Naive thymus-derived CD4-positive, alpha-beta T cell (primary cell): ENCODE data around the gene RNF149. TPM values are rescaled to one million over a fixed set of nuclear protein-coding genes. Genes with fewer than 3 reads are reported as not detected.
A peak's percentile ranks its signal among the peaks of the same experiment; 100 is the strongest.
"Not testable (repeated sequence)": the region's sequence is repeated elsewhere in the genome, so short reads cannot be mapped to it uniquely, and the experiment has no call there.

ENCODE experiments used
- ATAC-seq: fragments of 150-1000 bp; cut with Tn5 transposase; 2 replicates; pipeline ENCODE4 v1.10.0; 2021; ENCODE audit warnings: mild to moderate bottlenecking, moderate library complexity
- CTCF ChIA-PET: fragments of 350-600 bp; sonication (Branson Sonifier 250); formaldehyde crosslinking; loops from one replicate; lab custom pipeline; 2021; ENCODE audit warnings: antibody characterized with exemption; lab: Charles Lee
- POLR2A ChIA-PET: fragments of 350-600 bp; sonication (Branson Sonifier 250); formaldehyde crosslinking; loops from one replicate; lab custom pipeline; 2021; ENCODE audit warnings: antibody characterized with exemption, inconsistent platforms; lab: Charles Lee
- DNase-seq, 9 donors: peaks; one replicate each; pipeline versions ENCODE4 v3.0.0 to v3.0.0-alpha.2; 2020 to 2022; ENCODE audit warnings: mixed read lengths in 1 of 9
- H3K27ac ChIP-seq: one replicate; pipeline ENCODE4 v1.7.0; 2013; ENCODE audit warnings: mild to moderate bottlenecking, low read depth, low read length, moderate library complexity
- H3K27me3 ChIP-seq, 2 donors: one replicate each; pipeline ENCODE4 v1.7.0; 2013; ENCODE audit warnings: low read length in 2 of 2, mild to moderate bottlenecking in 2 of 2, moderate library complexity in 2 of 2; ENCODE audit not compliant: control insufficient read depth in 2 of 2, insufficient read depth in 2 of 2
- H3K36me3 ChIP-seq, 3 experiments: 1 replicate in 2 of 3; 2 replicates in 1 of 3; pipeline ENCODE4 v1.7.0; 2013; ENCODE audit warnings: low read length in 3 of 3, mild to moderate bottlenecking in 3 of 3, moderate library complexity in 1 of 3; ENCODE audit not compliant: insufficient read depth in 3 of 3, control insufficient read depth in 2 of 3
- H3K4me1 ChIP-seq, 2 donors: one replicate each; pipeline ENCODE4 v1.7.0; 2013; ENCODE audit warnings: low read length in 2 of 2, mild to moderate bottlenecking in 2 of 2, moderate library complexity in 1 of 2; ENCODE audit not compliant: control insufficient read depth in 2 of 2, insufficient read depth in 2 of 2
- H3K4me3 ChIP-seq: 2 replicates; pipeline ENCODE4 v1.7.0; 2013; ENCODE audit warnings: mild to moderate bottlenecking, low read length
- H3K9me3 ChIP-seq, 3 experiments: 1 replicate in 2 of 3; 2 replicates in 1 of 3; pipeline ENCODE4 v1.7.0; 2013; ENCODE audit warnings: low read length in 3 of 3; ENCODE audit not compliant: control insufficient read depth in 2 of 3
- H3K27ac Mint-ChIP-seq, 9 donors: one replicate each; pipeline ENCODE4 v1.8.0; 2020 to 2022; ENCODE audit warnings: mixed read lengths in 9 of 9, mild to moderate bottlenecking in 8 of 9, moderate library complexity in 5 of 9, inconsistent platforms in 2 of 9
- H3K27me3 Mint-ChIP-seq, 5 donors: one replicate each; pipeline ENCODE4 v1.8.0; 2021 to 2022; ENCODE audit warnings: mixed read lengths in 5 of 5, mild to moderate bottlenecking in 1 of 5
- H3K36me3 Mint-ChIP-seq, 5 donors: one replicate each; pipeline ENCODE4 v1.8.0; 2020 to 2022; ENCODE audit warnings: mixed read lengths in 5 of 5, mild to moderate bottlenecking in 3 of 5, inconsistent platforms in 1 of 5
- H3K4me1 Mint-ChIP-seq, 7 donors: one replicate each; pipeline ENCODE4 v1.8.0; 2020 to 2022; ENCODE audit warnings: mixed read lengths in 7 of 7, mild to moderate bottlenecking in 3 of 7, inconsistent platforms in 1 of 7
- H3K4me3 Mint-ChIP-seq, 10 donors: one replicate each; pipeline ENCODE4 v1.8.0; 2020 to 2022; ENCODE audit warnings: mild to moderate bottlenecking in 10 of 10, mixed read lengths in 10 of 10, moderate library complexity in 6 of 10, inconsistent platforms in 2 of 10
- H3K9me3 Mint-ChIP-seq, 11 donors: one replicate each; pipeline ENCODE4 v1.8.0; 2020 to 2022; ENCODE audit warnings: mixed read lengths in 11 of 11, mild to moderate bottlenecking in 4 of 11, inconsistent platforms in 1 of 11, moderate library complexity in 1 of 11
- intact Hi-C, 2 donors: fragments of 100-400 bp; cut with micrococcal nuclease; formaldehyde crosslinking; loops; one replicate each; pipeline ENCODE4 v1.15.1; 2023
- polyA plus RNA-seq, 2 donors: library from polyadenylated mRNA; unstranded; fragments of 300-500 nt; fragmentation: Illumina TruSeq; gene quantifications; one replicate each; pipeline ENCODE4 v1.2.3, GENCODE V29; 2021
- total RNA-seq, 6 experiments: library from RNA in 5 of 6; stranded (reverse) in 5 of 6; gene quantifications; 1 replicate in 5 of 6; 2 replicates in 1 of 6; pipeline ENCODE4 v1.2.3 and lab custom pipeline; 2021 to 2026

RNF149 gene
- total and polyA plus RNA-seq, 7 experiments from 2014 or later = 45.2 to 159 (median 112) TPM

- Mint-ChIP-seq H3K9me3 (peaks cover 0 to 5% (median 0%) of the 10 kb centered on the region in 11 donors), H3K4me1 (peaks cover 27 to 63% (median 55%) of the 10 kb centered on the region in 7 donors), H3K27me3 (no peaks in the 10 kb centered on the region), H3K4me3 (peak overlapping the region; percentile 91 to 98 (median 96)), H3K27ac (peak overlapping the region; percentile 92 to 98 (median 96)), H3K36me3 (peaks cover 0 to 15% (median 9%) of the 10 kb centered on the region in 5 donors)
- Histone ChIP-seq H3K27me3 (no peaks in the 10 kb centered on the region), H3K4me3 (peak overlapping the region; percentile 91), H3K9me3 (no peaks in the 10 kb centered on the region), H3K36me3 (peaks cover 0 to 8% (median 0%) of the 10 kb centered on the region in 3 experiments), H3K4me1 (peaks cover 28 to 39% of the 10 kb centered on the region in 2 donors), H3K27ac (peak overlapping the region; percentile 99)
- CTCF ChIA-PET = interaction anchor here (0.6 to 1.7 kb wide), 7 partner anchors 10 to 89 kb away, joined by 3 to 5 read pairs (median 3); partner anchors contain the start of gene RNF149
- DNase-seq = peak in 4 of 9 donors; percentile 71 to 82 (median 76)
- intact Hi-C loops = loop anchor here (1.0 to 10.0 kb wide), 14 partner anchors 18 to 690 kb away; partner anchors contain the start of genes PDCL3 (in 2 of the 2), CREG2 (in 1 of the 2), MAP4K4 (in 1 of the 2) and RFX8 (in 1 of the 2)
- POLR2A ChIA-PET = interaction anchor here (0.5 to 2.9 kb wide), 20 partner anchors 13 to 251 kb away, joined by 3 to 14 read pairs (median 5); partner anchors contain the start of genes RNF149 and RPL31
- ATAC-seq = peak; percentile 79
These were observed 55.3 kb downstream of the RNF149 start for GRCh38 chr2:101253013-101253702.

GRCh38 chr2:101252408-101253012, 56.0 kb downstream of the RNF149 start, which contains the start of gene CNOT11:
TSS of gene CNOT11 (plus strand) at chr2:101252886. CDS start at chr2:101252965, 79 bp downstream.
- Mint-ChIP-seq H3K4me3 (peak within 1 kb of the TSS; percentile 91 to 98 (median 96)), H3K36me3 (peaks cover 0 to 10% (median 8%) of the 10 kb centered on the region in 5 donors), H3K27ac (peak within 1 kb of the TSS; percentile 92 to 98 (median 96)), H3K9me3 (peaks cover 0 to 5% (median 0%) of the 10 kb centered on the region in 11 donors), H3K27me3 (no peaks in the 10 kb centered on the region), H3K4me1 (peaks cover 27 to 58% (median 51%) of the 10 kb centered on the region in 7 donors)
- ChIA-PET CTCF (interaction anchor here (0.5 to 1.7 kb wide), 6 partner anchors 29 to 435 kb away, joined by 3 to 5 read pairs (median 4); partner anchors contain the start of gene RNF149), POLR2A (interaction anchor here (0.6 to 2.9 kb wide), 15 partner anchors 13 to 381 kb away, joined by 3 to 14 read pairs (median 6); partner anchors contain the start of genes RNF149 and RPL31)
- H3K4me3 ChIP-seq = peak within 1 kb of the TSS; percentile 91
- H3K36me3 ChIP-seq = peaks cover 0 to 8% (median 0%) of the 10 kb centered on the region in 3 experiments
- no peaks in the 10 kb centered on the region for H3K9me3 ChIP-seq
- peak; percentile 97 to 99 (median 98) for DNase-seq
- intact Hi-C loops = loop anchor here (1.0 to 10.0 kb wide), 19 partner anchors 11 to 1916 kb away; partner anchors contain the start of genes PDCL3 (in 2 of the 2), RPL31 (in 2 of the 2), TBC1D8 (in 2 of the 2) and CREG2 (in 1 of the 2)
- H3K27me3 ChIP-seq = no peaks in the 10 kb centered on the region
- H3K27ac ChIP-seq = peak within 1 kb of the TSS; percentile 99
- peak; percentile 89 for ATAC-seq
- peaks cover 28 to 39% of the 10 kb centered on the region in 2 donors for H3K4me1 ChIP-seq

GRCh38 chr2:101251844-101252407, 56.6 kb downstream of the RNF149 start:
- H3K27ac Mint-ChIP-seq = peak overlapping the region; percentile 92 to 98 (median 96)
- Histone ChIP-seq H3K4me3 (peak overlapping the region; percentile 91), H3K9me3 (no peaks in the 10 kb centered on the region), H3K27me3 (no peaks in the 10 kb centered on the region), H3K4me1 (peaks cover 28 to 33% of the 10 kb centered on the region in 2 donors), H3K36me3 (peaks cover 0 to 8% (median 0%) of the 10 kb centered on the region in 3 experiments), H3K27ac (peak overlapping the region; percentile 68)
- H3K4me1 Mint-ChIP-seq = peaks cover 27 to 52% (median 46%) of the 10 kb centered on the region in 7 donors
- ChIA-PET CTCF (interaction anchor here (0.5 to 1.0 kb wide), 3 partner anchors 30 to 435 kb away, joined by 4 to 5 read pairs (median 4); no protein-coding TSS in a partner anchor), POLR2A (interaction anchor here (0.6 to 2.9 kb wide), 11 partner anchors 17 to 381 kb away, joined by 3 to 14 read pairs (median 6); partner anchors contain the start of genes RNF149 and RPL31)
- intact Hi-C loops = loop anchor here (1.0 to 10.0 kb wide), 17 partner anchors 11 to 1916 kb away; partner anchors contain the start of genes PDCL3 (in 2 of the 2), TBC1D8 (in 2 of the 2), CREG2 (in 1 of the 2) and MAP4K4 (in 1 of the 2)
- ATAC-seq (peak; percentile 25), DNase-seq (peak in 7 of 9 donors; percentile 37 to 67 (median 51))
- H3K4me3 Mint-ChIP-seq = peak overlapping the region; percentile 91 to 98 (median 96)
- H3K36me3 Mint-ChIP-seq = peaks cover 0 to 10% (median 4%) of the 10 kb centered on the region in 5 donors
- no peaks in the 10 kb centered on the region for H3K27me3 Mint-ChIP-seq
- peaks cover 0 to 5% (median 0%) of the 10 kb centered on the region in 11 donors for H3K9me3 Mint-ChIP-seq

- H3K27me3 ChIP-seq, H3K4me3 ChIP-seq, H3K27me3 Mint-ChIP-seq, H3K36me3 ChIP-seq, ATAC-seq, DNase-seq, H3K9me3 ChIP-seq, H3K9me3 Mint-ChIP-seq, H3K36me3 Mint-ChIP-seq, H3K27ac ChIP-seq: not testable (repeated sequence)
- H3K4me1 ChIP-seq = peaks cover 28 to 29% of the 10 kb centered on the region in 2 donors
- ChIA-PET POLR2A (interaction anchor here (0.5 to 2.9 kb wide), 5 partner anchors 33 to 670 kb away, joined by 3 to 12 read pairs (median 6); partner anchors contain the start of gene RPL31), CTCF (interaction anchor here (1.0 kb wide), 1 partner anchor 46 kb away, joined by 5 read pairs; no protein-coding TSS in a partner anchor)
- intact Hi-C loops = loop anchor here (5.0 to 10.0 kb wide), 4 partner anchors 136 to 466 kb away; partner anchors contain the start of genes CREG2 (in 1 of the 2) and MAP4K4 (in 1 of the 2)
- peaks cover 21 to 46% (median 42%) of the 10 kb centered on the region in 7 donors for H3K4me1 Mint-ChIP-seq
- H3K4me3 Mint-ChIP-seq = peak overlapping the region in 6 of 10 donors; percentile 14 to 60 (median 34)
- peak overlapping the region in 7 of 9 donors; percentile 5 to 96 (median 44) for H3K27ac Mint-ChIP-seq
These were observed 57.2 kb downstream of the RNF149 start for GRCh38 chr2:101251246-101251781.

GRCh38 chr2:101249826-101250225, 58.7 kb downstream of the RNF149 start:
- ChIA-PET CTCF (interaction anchor here (1.2 kb wide), 1 partner anchor 10 kb away, joined by 3 read pairs; no protein-coding TSS in a partner anchor), POLR2A (no interaction called here)
- H3K27me3 Mint-ChIP-seq = no peaks in the 10 kb centered on the region
- no peak overlapping the region for H3K4me3 Mint-ChIP-seq
- peaks cover 0 to 4% (median 3%) of the 10 kb centered on the region in 5 donors for H3K36me3 Mint-ChIP-seq
- DNase-seq (no peak), ATAC-seq (no peak)
- Histone ChIP-seq H3K36me3 (peaks cover 0 to 8% (median 0%) of the 10 kb centered on the region in 3 experiments), H3K4me3 (no peak overlapping the region), H3K27me3 (no peaks in the 10 kb centered on the region), H3K4me1 (peaks cover 16 to 20% of the 10 kb centered on the region in 2 donors), H3K9me3 (no peaks in the 10 kb centered on the region), H3K27ac (no peak overlapping the region)
- peaks cover 0 to 5% (median 0%) of the 10 kb centered on the region in 11 donors for H3K9me3 Mint-ChIP-seq
- intact Hi-C loops = loop anchor here (5.0 to 10.0 kb wide), 4 partner anchors 137 to 467 kb away; partner anchors contain the start of genes CREG2 (in 1 of the 2) and MAP4K4 (in 1 of the 2)
- peaks cover 10 to 33% (median 28%) of the 10 kb centered on the region in 7 donors for H3K4me1 Mint-ChIP-seq
- peak overlapping the region in 1 of 9 donors; percentile 63 for H3K27ac Mint-ChIP-seq
